Epithelial cell of alveolus of lung (primary cell): ENCODE measurements around the gene OXCT1. TPM values are rescaled to one million over a fixed set of nuclear protein-coding genes. Genes with fewer than 3 reads are reported as not detected.

Experiments used
- total RNA-seq: library from RNA; depleted of rRNA; stranded (reverse); fragments of >200 nt; gene quantifications from 2 replicates; pipeline ENCODE4 v1.2.1, GENCODE V29; 2015

The OXCT1 gene
- total RNA-seq = 9.2 and 19.3 TPM in 2 replicates

DNA sequence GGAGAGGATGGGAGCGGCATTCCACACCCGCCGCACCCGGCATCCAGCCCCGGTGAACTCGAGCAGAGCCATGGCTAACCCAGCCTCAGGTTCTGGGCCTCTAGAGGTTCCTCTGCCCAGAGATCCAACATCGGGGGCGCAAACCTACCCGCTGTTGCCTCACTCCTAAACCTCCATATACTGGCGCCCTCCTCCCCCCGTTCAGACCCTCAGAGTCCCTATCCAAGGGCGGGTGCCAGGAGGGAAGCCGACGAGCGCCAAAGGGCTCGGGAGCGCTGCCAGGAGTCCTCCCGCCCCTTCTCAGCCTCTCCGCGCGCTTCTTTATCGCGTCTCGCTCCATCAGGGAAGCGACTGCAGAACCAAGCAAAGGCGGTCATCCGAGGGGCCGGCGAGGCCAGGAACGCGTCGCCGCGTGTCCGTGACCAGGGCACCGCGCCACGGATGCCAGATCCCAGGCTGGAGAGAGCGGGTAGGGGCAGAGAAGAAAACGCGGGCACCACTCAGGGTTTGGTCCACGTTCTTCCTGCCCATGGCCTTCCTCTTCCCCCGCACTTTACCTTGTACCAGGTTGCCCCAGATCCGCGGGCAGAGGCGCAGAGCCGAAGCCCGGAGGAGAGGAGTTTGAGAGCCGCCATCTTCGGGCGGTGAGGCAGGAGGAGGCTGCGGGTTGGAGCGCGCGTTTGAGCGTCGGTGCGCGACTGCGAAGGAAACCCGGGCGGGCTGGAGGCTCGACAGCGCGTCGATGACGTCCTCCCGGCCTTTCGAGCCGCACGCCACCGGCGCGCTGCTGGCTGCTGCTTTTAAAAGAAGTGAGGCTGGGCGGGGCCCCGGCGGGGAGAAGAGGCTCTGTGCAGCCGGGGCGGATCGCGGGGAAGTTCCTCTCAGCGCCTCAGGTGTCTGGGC is at the start of gene OXCT1:
TSS of gene OXCT1 (minus strand) at position 702 of the 903 bp plus-strand sequence. CDS start at position 635, 67 bp downstream.

DNA sequence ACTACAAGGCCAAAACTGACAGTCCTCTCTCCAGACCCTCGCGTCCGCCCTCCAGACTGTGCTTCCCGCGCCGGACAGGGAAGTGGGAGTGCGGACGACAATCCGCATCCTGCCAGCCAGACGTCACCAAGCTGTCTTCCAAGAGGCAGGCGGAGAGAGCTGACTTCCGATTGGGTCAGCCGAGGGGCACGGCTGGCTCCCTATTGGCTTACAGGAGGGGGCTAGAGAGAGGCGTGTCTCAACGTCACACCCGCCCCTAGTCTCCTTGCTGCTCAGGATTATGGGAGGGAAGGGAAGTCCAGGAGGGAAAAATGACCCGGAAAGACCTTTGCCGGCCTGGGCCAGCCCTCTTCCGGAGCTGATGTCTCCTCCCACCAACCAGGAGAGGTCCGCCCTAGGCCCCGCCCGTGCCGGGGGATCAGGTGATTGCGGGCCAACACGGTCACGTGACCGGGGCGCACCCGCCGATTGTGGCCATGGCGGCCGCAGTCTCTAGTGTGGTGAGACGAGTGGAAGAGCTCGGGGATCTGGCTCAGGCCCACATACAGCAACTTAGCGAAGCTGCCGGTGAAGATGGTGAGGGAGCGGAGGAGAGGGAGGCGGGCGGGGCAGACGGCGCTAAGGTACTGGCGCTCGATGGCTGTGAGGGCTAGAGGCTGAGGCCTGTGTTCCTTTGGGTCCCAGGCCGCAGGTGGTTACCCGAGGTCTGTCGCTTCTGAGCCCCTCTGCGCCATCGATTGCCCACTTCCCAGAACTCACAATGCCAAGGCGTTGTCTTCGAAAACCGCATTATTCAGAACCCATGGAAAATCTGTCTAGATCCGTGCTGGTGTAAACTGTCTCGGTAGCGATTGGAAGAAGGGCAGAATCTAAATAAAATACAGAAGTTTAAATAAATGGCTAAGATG is 33.9 kb upstream of the OXCT1 start, which contains the start of gene RIMOC1:
TSS of gene RIMOC1 (plus strand) at position 453 of the 908 bp plus-strand sequence. CDS start at position 477, 24 bp downstream.

Other genes with a start within 250 kb of the OXCT1 start
- 15.5 and 20.8 TPM in 2 replicates for gene RIMOC1, start 33.9 kb upstream of the OXCT1 start, total RNA-seq
- 5.1 and 6.1 TPM in 2 replicates for gene FBXO4, start 54.9 kb upstream of the OXCT1 start, total RNA-seq